H9 (cell line): ENCODE data around the gene MAPK11. TPM values are rescaled to one million over a fixed set of nuclear protein-coding genes. Genes with fewer than 3 reads are reported as not detected.

ENCODE experiments used
- DNase-seq: peaks from one replicate; pipeline ENCODE4 v3.0.0-alpha.2; 2017
- H2AFZ ChIP-seq: one replicate; pipeline ENCODE4 v1.6.1; 2013; ENCODE audit warnings: mild to moderate bottlenecking, low read length, control low read depth, moderate library complexity
- H2AK5ac ChIP-seq: 2 replicates; pipeline ENCODE4 v1.6.1; 2013; ENCODE audit warnings: low read length, control low read depth, mixed read lengths; ENCODE audit not compliant: insufficient read length
- H2BK120ac ChIP-seq: one replicate; pipeline ENCODE4 v1.6.1; 2013; ENCODE audit warnings: low read depth, mild to moderate bottlenecking, low read length, control low read depth, inconsistent platforms; ENCODE audit not compliant: poor library complexity, severe bottlenecking
- H2BK12ac ChIP-seq: 2 replicates; pipeline ENCODE4 v1.6.1; 2013; ENCODE audit warnings: low read length, control low read depth, mixed read lengths, low read depth; ENCODE audit not compliant: insufficient read length
- H2BK15ac ChIP-seq: 2 replicates; pipeline ENCODE4 v1.6.1; 2013; ENCODE audit warnings: low read depth, low read length, control low read depth
- H2BK20ac ChIP-seq: one replicate; pipeline ENCODE4 v1.6.1; 2013; ENCODE audit warnings: low read depth, mild to moderate bottlenecking, low read length, control low read depth, inconsistent platforms; ENCODE audit not compliant: poor library complexity, severe bottlenecking
- H2BK5ac ChIP-seq: 2 replicates; pipeline ENCODE4 v1.6.1; 2013; ENCODE audit warnings: low read length, control low read depth, mixed read lengths; ENCODE audit not compliant: insufficient read length
- H3K14ac ChIP-seq: 2 replicates; pipeline ENCODE4 v1.6.1; 2013; ENCODE audit warnings: low read length, control low read depth; ENCODE audit not compliant: insufficient read depth
- H3K18ac ChIP-seq: 2 replicates; pipeline ENCODE4 v1.6.1; 2013; ENCODE audit warnings: low read depth, mild to moderate bottlenecking, mixed read lengths, low read length, control low read depth; ENCODE audit not compliant: insufficient read length
- H3K23ac ChIP-seq: 2 replicates; pipeline ENCODE4 v1.6.1; 2013; ENCODE audit warnings: low read length, control low read depth, mixed read lengths, low read depth; ENCODE audit not compliant: insufficient read length
- H3K23me2 ChIP-seq: 2 replicates; pipeline ENCODE4 v1.6.1; 2013; ENCODE audit warnings: low read depth, mild to moderate bottlenecking, mixed read lengths, low read length, control low read depth; ENCODE audit not compliant: insufficient read length, poor library complexity, severe bottlenecking
- H3K27ac ChIP-seq: 2 replicates; pipeline ENCODE4 v1.5.1; 2013; ENCODE audit warnings: low read length, control low read depth, mixed read lengths, low read depth; ENCODE audit not compliant: insufficient read length
- H3K27me3 ChIP-seq: 2 replicates; pipeline ENCODE4 v1.6.1; 2013; ENCODE audit warnings: low read length, control low read depth, inconsistent platforms; ENCODE audit not compliant: insufficient read depth
- H3K4ac ChIP-seq: 2 replicates; pipeline ENCODE4 v1.6.1; 2013; ENCODE audit warnings: low read depth, mild to moderate bottlenecking, control low read depth, inconsistent platforms, low read length, moderate library complexity
- H3K4me1 ChIP-seq: 2 replicates; pipeline ENCODE4 v1.6.1; 2013; ENCODE audit warnings: low read length, control low read depth, inconsistent platforms; ENCODE audit not compliant: insufficient read depth
- H3K4me2 ChIP-seq: 2 replicates; pipeline ENCODE4 v1.6.1; 2013; ENCODE audit warnings: low read length, control low read depth, mixed read lengths; ENCODE audit not compliant: insufficient read length, insufficient read depth
- H3K56ac ChIP-seq: 2 replicates; pipeline ENCODE4 v1.6.1; 2013; ENCODE audit warnings: low read depth, mild to moderate bottlenecking, mixed read lengths, low read length, control low read depth; ENCODE audit not compliant: insufficient read length
- H3K79me1 ChIP-seq: 2 replicates; pipeline ENCODE4 v1.6.1; 2013; ENCODE audit warnings: low read depth, mild to moderate bottlenecking, moderate library complexity, low read length, control low read depth, inconsistent platforms; ENCODE audit not compliant: insufficient read depth, poor library complexity, severe bottlenecking
- H3K79me2 ChIP-seq: 2 replicates; pipeline ENCODE4 v1.6.1; 2013; ENCODE audit warnings: low read length, control low read depth, inconsistent platforms; ENCODE audit not compliant: insufficient read depth
- H3K9ac ChIP-seq: 2 replicates; pipeline ENCODE4 v1.6.1; 2013; ENCODE audit warnings: low read length, control low read depth, mixed read lengths; ENCODE audit not compliant: insufficient read length; ENCODE audit errors: extremely low read depth
- H3K9me3 ChIP-seq: one replicate; pipeline ENCODE4 v1.6.1; 2013; ENCODE audit warnings: low read depth, low read length, inconsistent platforms; ENCODE audit not compliant: control insufficient read depth
- H3T11ph ChIP-seq: one replicate; pipeline ENCODE4 v1.6.1; 2013; ENCODE audit warnings: mild to moderate bottlenecking, low read length, control low read depth, inconsistent platforms
- H4K20me1 ChIP-seq: one replicate; pipeline ENCODE4 v1.6.1; 2013; ENCODE audit not compliant: control insufficient read depth, insufficient read length, insufficient read depth
- H4K5ac ChIP-seq: 2 replicates; pipeline ENCODE4 v1.6.1; 2013; ENCODE audit warnings: low read depth, mild to moderate bottlenecking, mixed read lengths, low read length, control low read depth; ENCODE audit not compliant: insufficient read length
- H4K8ac ChIP-seq: replicated peaks from 2 replicates; pipeline ENCODE4 v1.6.1; 2013; ENCODE audit warnings: low read length, control low read depth, mixed read lengths, low read depth; ENCODE audit not compliant: insufficient read length
- H4K91ac ChIP-seq: 2 replicates; pipeline ENCODE4 v1.6.1; 2013; ENCODE audit warnings: low read depth, mild to moderate bottlenecking, moderate library complexity, mixed read lengths, low read length, control low read depth; ENCODE audit not compliant: insufficient read length
- H3K27ac Mint-ChIP-seq, 3 experiments: 2 replicates in 2 of 3; 3 replicates in 1 of 3; pipeline ENCODE4 v1.8.0; 2020 to 2021; ENCODE audit warnings: mixed read lengths in 3 of 3, mild to moderate bottlenecking in 1 of 3, moderate library complexity in 1 of 3
- H3K27me3 Mint-ChIP-seq: 2 replicates; pipeline ENCODE4 v1.8.0; 2021; ENCODE audit warnings: low read depth, mild to moderate bottlenecking, moderate library complexity, mixed read lengths
- H3K36me3 Mint-ChIP-seq, 3 experiments: 2 replicates in 2 of 3; 3 replicates in 1 of 3; pipeline ENCODE4 v1.8.0; 2020 to 2021; ENCODE audit warnings: low read depth in 3 of 3, mixed read lengths in 3 of 3; ENCODE audit not compliant: insufficient read depth in 1 of 3
- H3K4me1 Mint-ChIP-seq, 2 experiments: 2 replicates each; pipeline ENCODE4 v1.8.0; 2020; ENCODE audit warnings: mixed read lengths in 2 of 2
- H3K4me3 Mint-ChIP-seq, 2 experiments: 2 replicates in 1 of 2; 3 replicates in 1 of 2; pipeline ENCODE4 v1.8.0; 2020 to 2021; ENCODE audit warnings: mild to moderate bottlenecking in 2 of 2, mixed read lengths in 2 of 2, moderate library complexity in 1 of 2
- H3K9me3 Mint-ChIP-seq, 2 experiments: 2 replicates in 1 of 2; 3 replicates in 1 of 2; pipeline ENCODE4 v1.8.0; 2020; ENCODE audit warnings: mild to moderate bottlenecking in 2 of 2, mixed read lengths in 2 of 2, moderate library complexity in 1 of 2
- WGBS: extraction: QIAGEN DNeasy Blood & Tissue Kit; methylation state at CpG from one replicate; pipeline ENCODE4 v1.1.7; 2013; ENCODE audit warnings: missing lambda C conversion rate, low lambda C conversion rate, mixed read lengths; ENCODE audit not compliant: insufficient read length; ENCODE audit errors: extremely low coverage; 5-methylcytosine and 5-hydroxymethylcytosine counted together
- total RNA-seq: library from RNA; stranded (reverse); gene quantifications from 2 replicates; pipeline ENCODE4 v1.2.1, GENCODE V29; 2021
- TF ChIP-seq, protein P1 (sequence below): fragments of 200-600 bp; sonication (generic); conservative IDR thresholded peaks from 3 replicates; pipeline ENCODE4 v1.8.0; 2021; ENCODE audit warnings: antibody characterized with exemption, mild to moderate bottlenecking

The MAPK11 gene
- total RNA-seq, 1 experiment from 2014 or later = 1.5 TPM

DNA sequence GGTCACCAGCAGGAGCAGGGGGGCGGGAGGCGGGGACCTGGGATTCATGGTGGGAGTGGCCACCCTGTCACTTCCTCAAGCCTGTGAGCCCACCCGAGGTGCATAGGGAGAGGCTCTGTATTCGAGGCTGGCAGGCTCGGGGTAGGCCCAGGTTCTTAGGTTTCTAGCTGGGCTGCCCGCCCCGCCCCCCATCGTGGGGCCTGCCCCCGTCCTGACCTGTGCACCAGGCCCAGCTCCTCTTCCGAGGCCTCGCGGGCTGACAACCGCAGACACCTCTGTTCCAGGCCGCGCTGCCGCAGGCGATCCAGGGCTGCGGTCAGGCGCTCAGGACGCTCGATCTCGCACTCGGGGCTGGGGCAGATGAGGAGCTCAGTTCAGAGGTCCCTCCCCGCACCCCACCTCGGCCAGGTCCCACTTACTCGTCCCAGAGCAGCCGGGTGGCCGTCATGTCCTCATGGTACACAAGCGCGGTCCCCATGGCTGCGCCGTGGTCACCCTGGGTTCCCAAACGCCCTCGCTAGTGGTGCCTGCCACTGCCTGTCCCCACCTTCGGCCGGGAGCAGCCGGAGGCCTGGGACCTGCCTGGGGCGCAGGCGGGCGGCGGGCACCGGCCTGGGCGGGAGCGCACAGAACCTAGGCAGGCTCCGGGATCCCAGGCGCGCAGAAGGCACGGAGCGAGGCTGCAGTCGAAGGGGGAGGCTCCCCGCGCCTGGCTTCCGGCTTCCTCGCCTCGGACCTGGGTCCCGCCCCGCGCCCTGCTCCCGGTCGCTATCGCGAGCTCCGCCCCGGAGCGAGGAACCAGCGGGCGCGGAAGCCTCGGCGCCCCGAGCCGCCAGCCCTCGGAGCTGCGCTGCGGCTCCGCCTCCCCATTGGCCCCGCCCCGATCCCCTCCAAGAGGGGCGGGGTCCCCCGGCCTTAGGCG is 19.4 kb downstream of the MAPK11 start, which contains the start of gene HDAC10:
Gene HDAC10, minus strand, starts transcription at position 711 of the 922 bp plus-strand sequence. Its CDS starts 233 bp downstream, at position 478.
- H3K79me1 ChIP-seq = no peaks in the 10 kb centered on the region
- WGBS = no CpG with 5 or more reads among the region's 81 CpGs
- H2BK15ac ChIP-seq = no peak within 1 kb of the TSS
- H4K20me1 ChIP-seq = no peaks in the 10 kb centered on the region
- no peaks in the 10 kb centered on the region for H3K79me2 ChIP-seq
- no peak within 1 kb of the TSS for H2AFZ ChIP-seq
- no peak within 1 kb of the TSS for H2AK5ac ChIP-seq
- no peaks in the 10 kb centered on the region for H3K9me3 ChIP-seq
- no peak within 1 kb of the TSS for H2BK20ac ChIP-seq
- H3K27ac ChIP-seq = no peak within 1 kb of the TSS
- H3K9me3 Mint-ChIP-seq = no peaks in the 10 kb centered on the region; a peak in 1 of 5 replicates
- H3K27me3 Mint-ChIP-seq = no peaks in the 10 kb centered on the region
- H3K23me2 ChIP-seq = peaks cover 15% of the 10 kb centered on the region
- H2BK12ac ChIP-seq = no peak within 1 kb of the TSS
- no peak within 1 kb of the TSS for H2BK5ac ChIP-seq
- DNase-seq = peak; percentile 86
- H3K4ac ChIP-seq = no peak within 1 kb of the TSS
- no peak within 1 kb of the TSS for H3K56ac ChIP-seq
- H3K9ac ChIP-seq = peak within 1 kb of the TSS; percentile 62
- peak within 1 kb of the TSS in 1 of 3 experiments; percentile 25; a peak in 1 of 7 replicates for H3K27ac Mint-ChIP-seq
- no peak within 1 kb of the TSS for H4K8ac ChIP-seq
- H3K4me3 Mint-ChIP-seq = peak within 1 kb of the TSS; percentile 73 to 85
- H4K91ac ChIP-seq = no peak within 1 kb of the TSS
- H3T11ph ChIP-seq = no peak within 1 kb of the TSS
- no peak within 1 kb of the TSS for H3K23ac ChIP-seq
- no peaks in the 10 kb centered on the region for H3K4me1 ChIP-seq
- H2BK120ac ChIP-seq = no peak within 1 kb of the TSS
- peaks cover 6 to 17% of the 10 kb centered on the region in 2 experiments for H3K4me1 Mint-ChIP-seq
- H3K36me3 Mint-ChIP-seq = peaks cover 0 to 14% (median 8%) of the 10 kb centered on the region in 3 experiments; a peak in 3 of 7 replicates
- TF ChIP-seq, protein P1, sequence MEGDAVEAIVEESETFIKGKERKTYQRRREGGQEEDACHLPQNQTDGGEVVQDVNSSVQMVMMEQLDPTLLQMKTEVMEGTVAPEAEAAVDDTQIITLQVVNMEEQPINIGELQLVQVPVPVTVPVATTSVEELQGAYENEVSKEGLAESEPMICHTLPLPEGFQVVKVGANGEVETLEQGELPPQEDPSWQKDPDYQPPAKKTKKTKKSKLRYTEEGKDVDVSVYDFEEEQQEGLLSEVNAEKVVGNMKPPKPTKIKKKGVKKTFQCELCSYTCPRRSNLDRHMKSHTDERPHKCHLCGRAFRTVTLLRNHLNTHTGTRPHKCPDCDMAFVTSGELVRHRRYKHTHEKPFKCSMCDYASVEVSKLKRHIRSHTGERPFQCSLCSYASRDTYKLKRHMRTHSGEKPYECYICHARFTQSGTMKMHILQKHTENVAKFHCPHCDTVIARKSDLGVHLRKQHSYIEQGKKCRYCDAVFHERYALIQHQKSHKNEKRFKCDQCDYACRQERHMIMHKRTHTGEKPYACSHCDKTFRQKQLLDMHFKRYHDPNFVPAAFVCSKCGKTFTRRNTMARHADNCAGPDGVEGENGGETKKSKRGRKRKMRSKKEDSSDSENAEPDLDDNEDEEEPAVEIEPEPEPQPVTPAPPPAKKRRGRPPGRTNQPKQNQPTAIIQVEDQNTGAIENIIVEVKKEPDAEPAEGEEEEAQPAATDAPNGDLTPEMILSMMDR = no peak
- peak within 1 kb of the TSS; percentile 13 for H3K18ac ChIP-seq
- H3K14ac ChIP-seq = peak within 1 kb of the TSS; percentile 72
- H4K5ac ChIP-seq = no peak within 1 kb of the TSS
- peak within 1 kb of the TSS; percentile 69 for H3K4me2 ChIP-seq
- no peaks in the 10 kb centered on the region for H3K27me3 ChIP-seq
